Hepatic stellate cell (primary cell): Measurements from ENCODE around the gene DENND1A.

ENCODE experiments used
- DNase-seq: peaks from one replicate; pipeline ENCODE4 v3.0.0; 2011; ENCODE audit warnings: low spot score

The DENND1A gene

GRCh38 chr9:123354806-123355508 is 575.0 kb downstream of the DENND1A start:
- no peak for DNase-seq

GRCh38 chr9:123353984-123354591 is 575.8 kb downstream of the DENND1A start:
- peak; percentile 90 for DNase-seq

GRCh38 chr9:123353041-123353440 is 576.9 kb downstream of the DENND1A start:
- DNase-seq = no peak

GRCh38 chr9:123350590-123351310 is 579.2 kb downstream of the DENND1A start:
- DNase-seq = no peak

GRCh38 chr9:123349691-123350480 is 580.0 kb downstream of the DENND1A start:
- peak; percentile 86 for DNase-seq

GRCh38 chr9:123349033-123349432 is 580.9 kb downstream of the DENND1A start:
- DNase-seq = no peak

- no peak for DNase-seq
Measured at GRCh38 chr9:123348317-123348992, 581.5 kb downstream of the DENND1A start.

GRCh38 chr9:123347289-123348060 is 582.5 kb downstream of the DENND1A start:
- DNase-seq = no peak

GRCh38 chr9:123346826-123347225 is 583.1 kb downstream of the DENND1A start:
- DNase-seq = no peak

- DNase-seq = no peak
Measured at GRCh38 chr9:123346026-123346425, 583.9 kb downstream of the DENND1A start.

GRCh38 chr9:123345567-123345955 is 584.4 kb downstream of the DENND1A start:
- DNase-seq = no peak

- no peak for DNase-seq
Measured at GRCh38 chr9:123344192-123344949, 585.6 kb downstream of the DENND1A start.

GRCh38 chr9:123343443-123344191 is 586.3 kb downstream of the DENND1A start:
- no peak for DNase-seq

GRCh38 chr9:123342247-123342646 is 587.7 kb downstream of the DENND1A start:
- DNase-seq = no peak

GRCh38 chr9:123341816-123342215 is 588.1 kb downstream of the DENND1A start:
- DNase-seq = no peak

GRCh38 chr9:123339666-123340510 is 590.0 kb downstream of the DENND1A start:
- no peak for DNase-seq

- no peak for DNase-seq
Measured at GRCh38 chr9:123338710-123339665, 590.9 kb downstream of the DENND1A start.
